Activated naive CD8-positive, alpha-beta T cell treated with anti-CD3 and anti-CD28 coated beads, Interleukin-2, amount 10 ng/mL, durations not matched to agents 7 days and 5 days (primary cell): Measurements from ENCODE around the gene SRRM2. TPM values are rescaled to one million over a fixed set of nuclear protein-coding genes. Genes with fewer than 3 reads are reported as not detected.

Experiments used
- ATAC-seq: fragments of 150-1000 bp; cut with Tn5 transposase; one replicate; pipeline ENCODE4 v1.10.0; 2021; ENCODE audit warnings: low read depth, moderate library complexity
- POLR2A ChIA-PET: fragments of 350-600 bp; sonication (Branson Sonifier 250); formaldehyde crosslinking; loops from one replicate; lab custom pipeline; 2021; ENCODE audit warnings: antibody characterized with exemption; lab: Charles Lee
- DNase-seq: peaks from one replicate; pipeline ENCODE4 v3.0.0; 2021
- H3K27ac Mint-ChIP-seq: one replicate; pipeline ENCODE4 v1.8.0; 2022; ENCODE audit warnings: mild to moderate bottlenecking, mixed read lengths
- H3K27me3 Mint-ChIP-seq: one replicate; pipeline ENCODE4 v1.8.0; 2022; ENCODE audit warnings: mild to moderate bottlenecking, moderate library complexity, mixed read lengths
- H3K36me3 Mint-ChIP-seq: one replicate; pipeline ENCODE4 v1.8.0; 2021; ENCODE audit warnings: mild to moderate bottlenecking, mixed read lengths
- H3K4me1 Mint-ChIP-seq: one replicate; pipeline ENCODE4 v1.8.0; 2021; ENCODE audit warnings: mixed read lengths
- H3K4me3 Mint-ChIP-seq: one replicate; pipeline ENCODE4 v1.8.0; 2022; ENCODE audit warnings: mild to moderate bottlenecking, moderate library complexity, mixed read lengths
- H3K9me3 Mint-ChIP-seq: one replicate; pipeline ENCODE4 v1.8.0; 2021; ENCODE audit warnings: mixed read lengths
- total RNA-seq, 2 experiments: library from RNA; stranded (reverse); gene quantifications; one replicate each; pipeline ENCODE4 v1.2.3, GENCODE V29; 2021

SRRM2 gene
- total RNA-seq, 2 experiments from 2014 or later, result 740 to 773 TPM

DNA sequence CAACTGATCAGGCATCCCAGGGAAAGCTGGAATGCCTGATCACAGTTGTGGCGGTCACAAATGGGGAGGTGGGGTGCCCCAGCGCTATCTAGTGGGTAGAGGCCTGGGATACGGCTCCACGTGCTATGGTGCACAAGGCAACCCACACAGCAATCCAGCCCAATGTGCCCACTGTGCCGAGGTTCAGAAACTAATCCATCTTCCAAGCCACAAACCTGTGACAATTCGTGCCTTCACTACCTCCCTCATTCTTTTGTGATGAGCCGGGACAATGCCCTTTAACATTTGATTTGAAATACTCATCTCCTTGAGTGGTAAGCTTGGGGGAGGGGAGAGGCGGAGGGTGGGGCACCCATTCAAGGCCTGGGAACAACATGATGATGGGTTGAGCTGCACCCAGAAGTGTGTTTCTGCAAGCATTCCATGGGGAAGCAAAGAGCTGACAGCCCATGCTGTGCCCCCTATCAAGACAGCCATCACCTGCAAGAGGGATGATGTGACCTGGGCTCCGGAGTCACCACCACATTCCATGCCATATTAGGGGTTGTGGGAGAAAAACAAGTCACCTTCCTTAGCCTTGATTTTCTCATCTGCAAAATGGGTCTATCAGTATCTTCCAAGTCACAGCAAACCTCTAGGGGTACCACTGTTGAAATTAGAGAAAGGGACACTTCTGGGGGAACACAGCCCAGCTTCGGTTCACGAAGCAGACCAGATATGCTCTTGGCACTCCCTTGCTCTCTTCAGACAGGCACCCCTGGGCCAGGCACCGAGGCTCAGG lies 20.9 kb downstream of the SRRM2 start:
- Mint-ChIP-seq H3K4me1 (peaks cover 10% of the 10 kb centered on the region), H3K9me3 (no peaks in the 10 kb centered on the region), H3K27ac (no peak overlapping the region), H3K36me3 (peaks cover 17% of the 10 kb centered on the region), H3K4me3 (no peak overlapping the region), H3K27me3 (no peaks in the 10 kb centered on the region)
- POLR2A ChIA-PET, result interaction anchor here (6.1 kb wide), 1 partner anchor 21 kb away, joined by 52 read pairs; the partner anchor contains the start of gene SRRM2
- no peak for ATAC-seq
- no peak for DNase-seq

DNA sequence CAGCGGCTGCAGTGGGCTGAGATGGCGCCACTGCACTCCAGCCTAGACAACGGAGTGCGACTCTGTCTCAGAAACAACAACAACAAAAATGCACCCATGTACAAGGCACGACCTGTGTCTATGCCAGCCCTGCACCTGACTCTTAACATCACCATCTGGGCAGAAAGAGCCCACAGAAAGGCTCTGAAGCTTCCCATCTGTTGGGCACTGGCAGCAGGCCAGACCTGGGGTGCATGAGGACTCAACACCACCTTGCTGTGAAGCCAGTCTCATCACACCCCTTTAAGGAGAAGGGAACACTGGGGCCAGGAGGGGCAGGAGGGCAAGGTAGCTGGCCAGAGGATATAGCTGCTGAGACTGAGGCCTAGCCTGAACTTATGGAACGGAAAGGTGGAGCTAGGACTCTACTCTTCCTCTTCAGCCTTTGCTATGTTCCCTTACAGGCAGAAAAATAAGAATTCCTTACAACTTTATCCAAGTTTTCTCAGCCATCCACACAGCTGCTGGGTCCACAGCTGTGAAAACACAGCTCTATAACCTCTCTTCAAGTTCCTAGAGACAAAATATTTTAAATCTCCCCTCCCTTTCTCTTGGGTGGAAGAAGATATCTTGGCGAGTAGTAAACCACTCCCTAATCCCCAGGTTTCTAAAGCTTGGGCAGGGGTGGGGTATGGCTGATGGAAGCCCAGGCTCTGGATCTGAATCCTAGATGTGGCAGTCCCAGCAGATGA lies 21.9 kb downstream of the SRRM2 start:
- Mint-ChIP-seq H3K27ac (no peak overlapping the region), H3K9me3 (no peaks in the 10 kb centered on the region), H3K27me3 (no peaks in the 10 kb centered on the region), H3K36me3 (peaks cover 13% of the 10 kb centered on the region), H3K4me1 (peaks cover 16% of the 10 kb centered on the region), H3K4me3 (no peak overlapping the region)
- no peak for ATAC-seq
- POLR2A ChIA-PET, result interaction anchor here (6.1 kb wide), 1 partner anchor 21 kb away, joined by 52 read pairs; the partner anchor contains the start of gene SRRM2
- DNase-seq, result no peak

DNA sequence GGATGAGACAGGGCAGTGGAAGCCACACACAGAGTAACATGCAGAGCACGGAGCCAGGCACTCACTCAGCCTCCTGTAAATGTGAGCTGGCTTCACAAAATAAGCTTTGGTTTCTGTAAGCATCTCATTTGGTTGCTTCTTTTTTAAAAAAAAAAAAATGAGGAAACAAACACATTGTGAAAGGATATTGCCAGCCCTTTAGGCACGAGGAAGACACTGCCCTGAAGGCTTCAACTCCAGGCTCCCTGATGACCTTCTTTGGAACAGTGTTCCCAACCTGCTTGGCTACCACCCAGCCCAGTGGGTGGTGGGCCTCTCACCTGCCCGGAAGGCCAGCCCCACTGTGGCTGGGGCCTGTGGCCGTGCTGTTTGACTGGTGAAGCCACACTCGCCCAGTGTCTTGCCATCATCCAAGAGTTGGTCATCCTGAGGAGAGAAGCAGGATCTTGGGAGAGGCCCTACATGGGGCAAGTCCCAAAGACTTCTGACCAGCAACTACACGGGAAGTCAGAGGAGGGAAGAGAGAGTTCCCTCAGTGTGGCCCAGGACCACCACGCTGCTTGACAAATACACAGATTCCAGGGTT lies 22.8 kb downstream of the SRRM2 start:
- ATAC-seq (no peak), DNase-seq (no peak)
- Mint-ChIP-seq H3K4me3 (no peak overlapping the region), H3K27ac (no peak overlapping the region), H3K4me1 (peaks cover 16% of the 10 kb centered on the region), H3K27me3 (no peaks in the 10 kb centered on the region), H3K9me3 (no peaks in the 10 kb centered on the region), H3K36me3 (peaks cover 5% of the 10 kb centered on the region)
- POLR2A ChIA-PET, result interaction anchor here (1.8 to 6.1 kb wide), 2 partner anchors 17 to 22 kb away, joined by 9 to 52 read pairs; partner anchors contain the start of gene SRRM2

DNA sequence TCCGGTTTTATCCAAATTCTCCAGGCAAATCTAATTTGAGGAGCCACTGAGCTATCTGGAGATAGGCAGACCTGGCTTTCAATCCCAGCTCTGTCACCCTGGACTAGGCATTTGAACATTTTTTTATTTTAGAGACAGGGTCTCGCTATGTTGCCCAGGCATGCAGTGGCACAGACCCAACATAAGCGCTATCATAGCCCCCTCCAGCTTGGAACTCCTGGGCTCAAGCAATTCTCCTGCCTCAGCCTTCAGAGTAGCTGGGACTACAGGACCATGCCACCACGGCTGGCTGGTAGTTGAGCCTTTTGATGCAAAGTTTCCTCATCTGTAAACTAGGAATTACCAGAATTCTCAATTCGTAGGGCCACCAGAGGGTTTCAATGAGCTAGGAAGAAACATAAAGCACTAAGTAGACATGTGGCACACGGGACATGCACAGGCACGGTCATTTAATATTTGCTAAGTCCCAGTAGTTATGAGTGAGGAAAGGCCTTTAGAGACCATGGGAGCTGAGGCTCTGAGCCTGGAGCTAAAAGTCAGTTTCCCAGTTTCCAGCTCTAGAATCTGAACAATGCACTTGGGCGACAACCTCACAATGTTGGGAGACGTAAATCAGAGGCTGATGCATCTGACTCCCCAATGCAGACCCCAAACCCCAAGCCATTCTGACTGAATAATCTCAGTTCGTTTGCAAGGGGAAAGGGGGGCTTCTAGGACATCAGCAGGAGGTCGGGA lies 23.5 kb downstream of the SRRM2 start:
- Mint-ChIP-seq H3K4me1 (peaks cover 16% of the 10 kb centered on the region), H3K4me3 (peak overlapping the region; percentile 90), H3K27ac (peak overlapping the region; percentile 83), H3K36me3 (peaks cover 3% of the 10 kb centered on the region), H3K27me3 (no peaks in the 10 kb centered on the region), H3K9me3 (no peaks in the 10 kb centered on the region)
- no peak for DNase-seq
- POLR2A ChIA-PET, result interaction anchor here (1.5 to 6.1 kb wide), 4 partner anchors 17 to 204 kb away, joined by 4 to 52 read pairs (median 8); partner anchors contain the start of genes PKMYT1 and SRRM2
- no peak for ATAC-seq

DNA sequence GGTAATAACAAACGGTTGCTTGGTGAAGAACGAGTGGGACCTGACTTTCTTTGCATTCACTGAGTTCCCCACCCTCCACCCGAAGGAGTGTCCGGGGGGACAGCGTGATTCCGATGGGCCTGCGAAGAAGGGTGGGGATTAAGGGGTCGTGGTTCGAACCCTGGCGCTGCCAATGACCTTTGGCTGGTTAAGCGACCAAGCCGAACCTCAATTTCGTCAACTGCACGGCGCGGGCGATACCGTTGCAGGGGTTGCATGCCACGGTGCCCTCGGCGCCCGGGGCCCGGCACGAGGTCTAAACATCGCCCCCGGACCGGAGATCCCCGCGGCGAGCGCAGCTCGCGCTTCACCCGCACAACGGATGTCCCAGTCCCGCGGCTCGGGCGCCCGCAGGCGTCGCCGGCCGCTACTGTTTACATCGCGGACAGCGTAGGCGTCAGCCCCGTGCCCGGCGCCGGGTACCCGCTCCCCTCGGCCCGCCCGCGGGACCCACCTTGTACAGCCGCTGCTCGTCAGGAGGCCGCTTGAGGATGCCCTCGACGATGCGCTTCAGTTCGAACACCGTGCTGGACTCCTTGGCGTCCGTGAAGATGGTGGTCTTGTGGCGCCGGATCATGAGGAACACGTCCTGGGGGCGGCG lies 24.2 kb downstream of the SRRM2 start:
- H3K27ac Mint-ChIP-seq, result peak overlapping the region; percentile 83
- no peaks in the 10 kb centered on the region for H3K9me3 Mint-ChIP-seq
- no peaks in the 10 kb centered on the region for H3K27me3 Mint-ChIP-seq
- DNase-seq (no peak), ATAC-seq (peak; percentile 31)
- H3K4me3 Mint-ChIP-seq, result peak overlapping the region; percentile 90
- H3K36me3 Mint-ChIP-seq, result peaks cover 2% of the 10 kb centered on the region
- peaks cover 16% of the 10 kb centered on the region for H3K4me1 Mint-ChIP-seq
- POLR2A ChIA-PET, result interaction anchor here (1.5 to 6.1 kb wide), 5 partner anchors 18 to 204 kb away, joined by 4 to 52 read pairs (median 7); partner anchors contain the start of genes FLYWCH2, PKMYT1 and SRRM2

DNA sequence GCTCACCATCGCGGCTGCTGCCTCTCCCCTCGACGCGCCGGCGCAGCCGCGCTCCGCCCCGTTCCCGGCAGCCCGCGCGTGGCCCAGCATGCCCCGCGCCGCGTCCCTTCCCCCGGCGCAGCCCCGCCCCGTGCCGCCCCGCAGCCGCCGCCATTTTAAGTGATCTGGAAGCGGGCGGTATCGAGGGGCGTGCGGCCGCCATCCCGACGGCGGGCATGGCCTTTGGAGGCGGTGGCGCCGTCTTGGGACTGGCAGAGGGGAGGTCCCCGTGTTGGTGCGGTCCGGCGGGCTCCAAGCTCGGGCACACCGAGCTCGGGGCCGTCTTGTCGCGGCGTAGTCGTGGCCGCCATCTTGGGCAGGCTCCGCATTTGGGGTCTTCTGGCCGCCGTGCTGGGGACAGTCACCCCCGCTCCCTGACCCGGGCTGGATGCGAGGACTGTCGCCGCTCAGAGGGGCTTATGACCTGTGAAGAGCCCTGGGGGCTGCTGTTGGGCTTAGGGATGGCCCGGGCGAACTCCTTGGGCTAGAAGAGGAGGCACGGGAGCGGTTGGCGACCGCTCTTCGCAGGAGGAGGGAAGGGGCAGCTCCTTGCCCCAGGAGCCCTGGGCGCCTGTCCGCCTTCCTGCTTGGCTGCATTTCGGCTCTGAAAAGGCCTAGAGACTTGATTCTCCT lies 24.9 kb downstream of the SRRM2 start, which contains the start of gene ELOB:
ELOB (minus strand) TSS at position 50 of the 672 bp plus-strand sequence; CDS start at position 9, 41 bp downstream.
- Mint-ChIP-seq H3K4me3 (peak within 1 kb of the TSS; percentile 92), H3K4me1 (peaks cover 16% of the 10 kb centered on the region), H3K27me3 (no peaks in the 10 kb centered on the region), H3K36me3 (no peaks in the 10 kb centered on the region), H3K27ac (peak within 1 kb of the TSS; percentile 95), H3K9me3 (no peaks in the 10 kb centered on the region)
- ATAC-seq (peak; percentile 90), DNase-seq (peak; percentile 95)
- POLR2A ChIA-PET, result interaction anchor here (0.9 to 6.1 kb wide), 8 partner anchors 19 to 622 kb away, joined by 3 to 52 read pairs (median 6); partner anchors contain the start of genes FLYWCH2, KCTD5, PKMYT1 and SRRM2

DNA sequence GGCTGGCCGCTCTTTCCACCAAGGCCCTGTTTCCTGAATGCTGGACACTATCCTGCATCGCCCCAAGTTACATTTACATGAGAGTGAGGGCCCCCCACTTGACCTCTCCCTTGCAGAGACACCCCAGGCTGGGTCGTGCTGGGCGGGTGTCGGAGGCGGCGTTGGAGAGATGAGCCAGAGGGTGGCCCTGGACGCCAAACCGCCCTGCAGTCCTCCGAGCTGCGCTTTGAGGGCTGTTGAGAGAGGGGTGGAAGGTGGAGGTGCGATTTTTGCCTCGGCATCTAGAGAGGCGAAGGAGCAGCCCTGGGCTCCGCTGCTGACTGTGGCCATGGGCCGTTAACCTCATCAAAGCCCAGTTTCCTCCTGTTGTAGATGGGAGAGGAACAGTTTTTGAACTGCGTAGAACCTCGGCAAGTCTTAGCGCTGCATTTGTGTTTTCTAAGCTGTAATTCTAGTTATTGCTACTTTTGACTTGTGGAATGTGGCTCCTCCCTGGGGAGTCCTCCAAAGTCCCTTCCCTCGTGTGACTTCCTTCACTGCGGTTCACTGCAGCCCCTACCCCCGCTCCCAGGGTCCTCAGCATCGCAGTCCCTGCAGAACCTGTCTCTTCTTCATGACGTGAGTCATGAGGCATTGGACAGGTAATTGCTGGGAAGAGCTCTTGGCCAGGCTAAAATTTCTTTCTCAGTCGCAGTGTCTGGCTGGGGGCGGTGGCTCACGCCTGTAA lies 25.6 kb downstream of the SRRM2 start:
- DNase-seq, result peak; percentile 60
- Mint-ChIP-seq H3K4me1 (peaks cover 16% of the 10 kb centered on the region), H3K9me3 (no peaks in the 10 kb centered on the region), H3K27ac (peak overlapping the region; percentile 95), H3K4me3 (peak overlapping the region; percentile 92), H3K27me3 (no peaks in the 10 kb centered on the region), H3K36me3 (no peaks in the 10 kb centered on the region)
- POLR2A ChIA-PET, result interaction anchor here (0.5 to 6.1 kb wide), 8 partner anchors 25 to 623 kb away, joined by 3 to 52 read pairs (median 6); partner anchors contain the start of genes FLYWCH2, KCTD5, PKMYT1 and SRRM2
- ATAC-seq, result peak; percentile 27

DNA sequence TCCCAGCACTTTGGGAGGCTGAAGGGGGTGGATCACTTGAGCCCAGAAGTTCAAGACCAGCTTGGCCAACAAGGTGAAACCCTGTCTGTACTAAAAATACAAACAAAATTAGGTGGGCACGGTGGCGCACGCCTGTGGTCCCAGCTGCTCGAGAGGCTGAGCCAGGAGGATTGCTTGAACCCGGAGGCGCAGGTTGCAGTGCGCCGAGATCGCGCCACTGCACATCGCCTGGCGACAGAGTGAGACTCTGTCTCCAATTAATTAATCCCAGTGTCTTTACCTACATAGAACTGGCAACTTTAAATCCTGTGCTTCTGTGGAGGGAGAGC lies 26.2 kb downstream of the SRRM2 start:
- Mint-ChIP-seq H3K9me3 (no peaks in the 10 kb centered on the region), H3K36me3 (no peaks in the 10 kb centered on the region), H3K4me1 (peaks cover 16% of the 10 kb centered on the region), H3K27me3 (no peaks in the 10 kb centered on the region), H3K4me3 (peak overlapping the region; percentile 92), H3K27ac (peak overlapping the region; percentile 95)
- DNase-seq (no peak), ATAC-seq (no peak)
- POLR2A ChIA-PET, result interaction anchor here (1.2 to 6.1 kb wide), 5 partner anchors 26 to 104 kb away, joined by 3 to 52 read pairs (median 6); partner anchors contain the start of genes FLYWCH2, KCTD5 and SRRM2

DNA sequence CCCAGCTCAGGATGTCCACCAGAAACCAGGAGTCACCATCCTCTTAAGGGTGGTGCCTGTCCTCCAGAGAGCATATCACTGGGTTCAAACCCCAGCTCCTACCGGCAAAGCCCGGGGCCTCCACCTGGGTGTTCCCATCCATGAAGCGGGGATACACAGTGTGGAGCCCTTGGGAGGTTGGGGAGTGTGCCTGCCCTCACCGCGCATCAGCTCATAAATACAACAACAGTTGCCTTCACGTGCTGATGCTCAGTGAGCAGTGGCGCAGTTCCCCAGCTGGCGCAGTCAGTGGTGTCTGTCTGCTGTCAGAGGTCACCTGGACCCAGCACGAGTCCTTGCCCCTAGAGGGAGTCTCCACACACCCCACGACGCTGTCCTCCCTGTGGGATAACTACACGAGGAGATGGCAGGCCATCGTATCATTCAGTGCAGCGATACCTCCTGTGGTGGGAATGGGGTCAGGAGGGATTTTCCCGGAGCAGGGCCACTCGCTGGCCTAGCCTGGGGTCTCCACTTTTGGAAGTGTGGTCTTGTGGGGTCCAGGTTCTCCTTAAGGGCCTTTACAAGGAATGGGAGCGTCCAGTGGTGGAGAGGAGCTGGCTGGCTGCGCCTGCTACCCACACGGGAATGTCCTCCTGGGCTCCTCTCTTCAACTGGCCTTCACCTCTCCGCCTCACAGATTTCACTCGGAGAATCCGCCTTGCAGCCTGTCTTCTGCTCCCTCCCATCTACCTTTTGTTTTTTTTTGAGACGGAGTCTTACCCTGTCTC lies 26.9 kb downstream of the SRRM2 start:
- no peaks in the 10 kb centered on the region for H3K27me3 Mint-ChIP-seq
- no peak overlapping the region for H3K4me3 Mint-ChIP-seq
- H3K27ac Mint-ChIP-seq, result peak overlapping the region; percentile 52

DNA sequence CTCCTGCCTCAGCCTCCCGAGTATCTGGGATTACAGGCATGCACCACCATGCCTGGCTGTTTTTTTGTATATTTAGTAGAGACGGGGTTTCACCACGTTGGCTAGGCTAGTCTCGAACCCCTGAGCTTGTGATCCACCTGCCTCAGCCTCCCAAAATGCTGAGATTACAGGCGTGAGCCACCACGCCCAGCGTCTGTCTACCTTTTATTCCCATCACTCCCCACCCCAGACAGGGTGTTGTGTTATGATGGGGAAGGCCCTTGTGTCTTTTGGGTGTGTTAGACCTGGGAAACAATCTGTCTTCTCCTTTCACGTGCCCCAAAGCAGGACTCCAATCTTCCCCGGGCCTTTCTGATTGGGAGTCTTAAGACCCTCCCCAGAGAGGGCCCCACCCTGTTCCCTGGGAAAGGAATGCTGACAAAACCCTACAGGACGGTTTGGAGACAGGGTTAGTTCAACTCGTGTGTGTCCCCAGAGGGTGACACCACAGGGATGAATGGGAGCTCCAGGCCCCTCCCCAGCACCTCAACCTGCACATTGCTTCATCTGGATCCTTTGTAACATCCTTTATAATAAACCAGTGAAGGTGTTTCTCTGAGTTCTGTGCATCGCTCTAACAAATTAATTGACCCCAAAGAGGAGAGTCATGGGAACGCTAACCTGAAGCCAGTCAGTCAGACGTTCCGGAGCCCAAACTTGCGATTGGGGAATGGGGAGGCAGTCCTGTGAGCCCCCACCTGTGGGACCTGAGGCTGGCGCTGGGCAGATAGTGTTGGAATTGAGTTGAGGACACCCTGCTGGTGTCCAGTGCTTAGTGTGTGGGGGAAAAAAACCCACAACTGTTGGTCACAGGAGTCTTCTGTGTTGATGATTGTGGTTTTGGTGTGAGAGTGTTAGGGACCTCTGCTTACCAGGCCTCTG lies 27.8 kb downstream of the SRRM2 start:
- Mint-ChIP-seq H3K27me3 (peaks cover 2% of the 10 kb centered on the region), H3K27ac (peak overlapping the region; percentile 52), H3K9me3 (no peaks in the 10 kb centered on the region), H3K4me3 (no peak overlapping the region), H3K36me3 (no peaks in the 10 kb centered on the region), H3K4me1 (peaks cover 17% of the 10 kb centered on the region)
- no peak for ATAC-seq
- DNase-seq, result peak; percentile 13
- POLR2A ChIA-PET, result no interaction called here

More for the DNA sequence above, 26.9 kb downstream of the SRRM2 start:
- ATAC-seq (no peak), DNase-seq (no peak)
- POLR2A ChIA-PET, result interaction anchor here (1.2 to 6.1 kb wide), 3 partner anchors 26 to 97 kb away, joined by 4 to 52 read pairs (median 6); partner anchors contain the start of genes KCTD5 and SRRM2
- H3K36me3 Mint-ChIP-seq, result no peaks in the 10 kb centered on the region
- peaks cover 16% of the 10 kb centered on the region for H3K4me1 Mint-ChIP-seq
- H3K9me3 Mint-ChIP-seq, result no peaks in the 10 kb centered on the region
